ENCODE results near the gene TMEM100. TPM values are rescaled to one million over a fixed set of nuclear protein-coding genes. Genes with fewer than 3 reads are reported as not detected.
"Not testable (repeated sequence)": the region's sequence is repeated elsewhere in the genome, so short reads cannot be mapped to it uniquely, and the experiment has no call there.

Gene TMEM100
- total RNA-seq, 1 donor from 2014 or later: 21.4 TPM

DNA sequence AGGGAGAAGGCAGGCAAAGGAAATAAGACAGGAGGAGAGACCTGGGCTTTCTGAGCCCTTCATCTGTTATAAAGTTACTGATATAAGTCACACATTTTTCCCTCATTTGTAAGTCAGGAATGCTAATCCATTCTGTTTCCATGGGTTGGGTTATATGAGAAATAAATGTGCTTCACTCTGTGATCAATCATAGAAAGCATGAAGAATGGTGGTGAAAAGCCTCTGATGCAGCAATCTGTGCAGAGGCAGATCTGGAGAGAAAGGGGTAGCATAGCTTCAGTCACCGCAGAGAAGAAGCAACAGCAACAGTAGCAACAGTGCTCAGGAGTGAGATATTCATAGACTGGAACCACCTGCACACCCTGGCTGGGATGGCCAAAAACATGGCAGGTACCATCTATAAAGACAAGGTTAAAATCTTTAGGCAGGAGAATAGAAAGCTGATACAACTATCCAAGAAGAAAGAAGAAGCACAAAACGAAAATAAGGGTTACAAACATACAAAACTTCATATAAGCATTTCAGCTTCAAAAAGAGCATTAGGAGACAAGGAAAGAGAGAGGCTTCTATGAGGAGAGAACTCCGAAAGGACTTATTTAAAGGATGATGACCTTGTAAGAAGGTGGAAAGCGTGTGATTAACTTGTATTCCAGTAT lies 41.9 kb downstream of the TMEM100 start:
- DNase-seq (ENCODE audit: extremely low spot score, unreplicated experiment): no peak
- Mint-ChIP-seq H3K4me1 (ENCODE audit: unreplicated experiment) (peaks cover 3% of the 10 kb centered on the region), H3K27me3 (peaks cover 4% of the 10 kb centered on the region), H3K36me3 (no peaks in the 10 kb centered on the region), H3K9me3 (peaks cover 7% of the 10 kb centered on the region), H3K27ac (no peak overlapping the region), H3K4me3 (no peak overlapping the region)
- TF ChIP-seq, protein P1, sequence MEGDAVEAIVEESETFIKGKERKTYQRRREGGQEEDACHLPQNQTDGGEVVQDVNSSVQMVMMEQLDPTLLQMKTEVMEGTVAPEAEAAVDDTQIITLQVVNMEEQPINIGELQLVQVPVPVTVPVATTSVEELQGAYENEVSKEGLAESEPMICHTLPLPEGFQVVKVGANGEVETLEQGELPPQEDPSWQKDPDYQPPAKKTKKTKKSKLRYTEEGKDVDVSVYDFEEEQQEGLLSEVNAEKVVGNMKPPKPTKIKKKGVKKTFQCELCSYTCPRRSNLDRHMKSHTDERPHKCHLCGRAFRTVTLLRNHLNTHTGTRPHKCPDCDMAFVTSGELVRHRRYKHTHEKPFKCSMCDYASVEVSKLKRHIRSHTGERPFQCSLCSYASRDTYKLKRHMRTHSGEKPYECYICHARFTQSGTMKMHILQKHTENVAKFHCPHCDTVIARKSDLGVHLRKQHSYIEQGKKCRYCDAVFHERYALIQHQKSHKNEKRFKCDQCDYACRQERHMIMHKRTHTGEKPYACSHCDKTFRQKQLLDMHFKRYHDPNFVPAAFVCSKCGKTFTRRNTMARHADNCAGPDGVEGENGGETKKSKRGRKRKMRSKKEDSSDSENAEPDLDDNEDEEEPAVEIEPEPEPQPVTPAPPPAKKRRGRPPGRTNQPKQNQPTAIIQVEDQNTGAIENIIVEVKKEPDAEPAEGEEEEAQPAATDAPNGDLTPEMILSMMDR (conservative IDR thresholded peaks at IDR 0.05): no peak

DNA sequence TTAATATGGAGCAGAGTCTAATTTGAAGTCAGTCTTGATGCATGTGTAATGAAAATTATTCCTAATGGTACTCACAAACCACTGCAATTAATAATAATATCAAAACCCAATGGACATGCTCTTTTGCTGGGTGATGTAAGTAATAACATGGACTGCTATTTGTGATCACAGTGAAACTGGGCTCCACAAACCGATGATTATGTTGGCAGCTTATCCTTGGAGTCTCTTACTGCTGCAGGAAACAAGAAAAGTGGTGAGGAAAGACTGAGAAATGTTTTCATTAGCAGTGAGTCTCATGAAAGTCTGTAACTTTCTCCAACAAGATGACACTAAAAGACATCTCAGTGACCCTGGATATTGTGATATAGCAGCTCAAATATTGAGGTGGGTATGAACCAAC lies 45.2 kb downstream of the TMEM100 start:
- TF ChIP-seq, protein P1 (conservative IDR thresholded peaks at IDR 0.05): no peak
- no peaks in the 10 kb centered on the region for H3K9me3 Mint-ChIP-seq
- H3K4me1 Mint-ChIP-seq (ENCODE audit: unreplicated experiment): peaks cover 10% of the 10 kb centered on the region
- no peaks in the 10 kb centered on the region for H3K27me3 Mint-ChIP-seq
- H3K27ac Mint-ChIP-seq: no peak overlapping the region
- no peaks in the 10 kb centered on the region for H3K36me3 Mint-ChIP-seq
- no peak overlapping the region for H3K4me3 Mint-ChIP-seq
- DNase-seq (ENCODE audit: extremely low spot score, unreplicated experiment): no peak

DNA sequence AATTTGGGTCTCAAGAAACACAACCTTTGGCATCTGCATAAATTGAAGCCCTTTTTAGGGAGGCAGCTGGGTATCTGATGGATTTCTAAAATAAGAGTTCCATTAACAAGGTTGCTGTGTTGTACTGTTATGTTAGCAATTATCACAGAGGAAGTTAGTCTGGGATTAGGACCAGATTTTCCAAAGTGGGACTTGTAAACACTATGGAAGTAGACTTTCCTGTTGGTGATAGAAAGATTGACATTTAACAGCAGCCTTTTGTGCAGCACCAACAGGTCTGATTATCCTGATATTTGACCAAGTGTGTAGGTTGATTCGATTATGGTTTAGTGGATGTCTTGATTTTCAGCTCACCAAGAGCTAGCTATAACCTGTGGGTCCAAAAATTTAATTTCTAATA lies 46.4 kb downstream of the TMEM100 start:
- no peak for DNase-seq (ENCODE audit: extremely low spot score, unreplicated experiment)
- TF ChIP-seq, protein P1 (conservative IDR thresholded peaks at IDR 0.05): no peak
- Mint-ChIP-seq H3K36me3 (no peaks in the 10 kb centered on the region), H3K4me1 (ENCODE audit: unreplicated experiment) (peaks cover 10% of the 10 kb centered on the region), H3K27ac (no peak overlapping the region), H3K4me3 (no peak overlapping the region), H3K9me3 (no peaks in the 10 kb centered on the region), H3K27me3 (no peaks in the 10 kb centered on the region)

DNA sequence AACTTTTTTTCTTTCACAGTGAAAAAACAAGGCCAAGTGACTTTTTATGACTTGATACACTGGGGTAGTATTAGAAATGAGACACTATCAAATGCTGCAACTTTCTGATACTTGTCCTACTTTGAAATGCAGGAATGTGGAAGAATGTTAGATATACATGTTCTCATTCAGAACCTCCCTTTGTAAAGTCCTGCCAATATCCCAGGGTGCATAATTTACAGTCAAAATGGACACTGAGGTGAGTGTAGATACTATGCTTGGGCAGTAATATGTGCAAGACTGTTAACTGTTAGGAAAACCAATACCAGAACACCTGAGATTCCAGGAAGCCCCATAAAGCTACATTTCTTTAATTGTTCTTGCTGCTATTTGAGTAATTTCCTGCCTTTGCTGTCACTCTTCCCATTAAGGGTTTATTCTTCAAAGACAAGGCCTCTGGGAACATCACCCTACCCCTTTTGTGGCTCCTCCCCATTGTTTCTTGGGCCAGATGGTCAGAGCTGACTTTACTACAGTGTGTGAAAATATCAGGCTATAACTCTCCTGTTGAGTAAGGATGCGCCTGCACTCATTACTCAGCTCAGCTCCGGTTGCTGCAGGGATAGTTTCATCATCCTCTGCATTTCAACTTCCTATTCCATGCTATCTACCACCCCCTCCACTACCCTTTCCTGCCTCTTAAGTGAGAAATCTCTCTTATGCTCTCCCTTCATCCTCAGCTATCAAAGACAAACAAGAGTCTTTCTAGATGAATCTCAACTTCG lies 48.7 kb downstream of the TMEM100 start:
- TF ChIP-seq, protein P1 (conservative IDR thresholded peaks at IDR 0.05): no peak
- DNase-seq (ENCODE audit: extremely low spot score, unreplicated experiment): no peak
- Mint-ChIP-seq H3K27me3 (peaks cover 5% of the 10 kb centered on the region), H3K27ac (no peak overlapping the region), H3K4me1 (ENCODE audit: unreplicated experiment) (peaks cover 25% of the 10 kb centered on the region), H3K4me3 (no peak overlapping the region), H3K9me3 (no peaks in the 10 kb centered on the region), H3K36me3 (no peaks in the 10 kb centered on the region)

DNA sequence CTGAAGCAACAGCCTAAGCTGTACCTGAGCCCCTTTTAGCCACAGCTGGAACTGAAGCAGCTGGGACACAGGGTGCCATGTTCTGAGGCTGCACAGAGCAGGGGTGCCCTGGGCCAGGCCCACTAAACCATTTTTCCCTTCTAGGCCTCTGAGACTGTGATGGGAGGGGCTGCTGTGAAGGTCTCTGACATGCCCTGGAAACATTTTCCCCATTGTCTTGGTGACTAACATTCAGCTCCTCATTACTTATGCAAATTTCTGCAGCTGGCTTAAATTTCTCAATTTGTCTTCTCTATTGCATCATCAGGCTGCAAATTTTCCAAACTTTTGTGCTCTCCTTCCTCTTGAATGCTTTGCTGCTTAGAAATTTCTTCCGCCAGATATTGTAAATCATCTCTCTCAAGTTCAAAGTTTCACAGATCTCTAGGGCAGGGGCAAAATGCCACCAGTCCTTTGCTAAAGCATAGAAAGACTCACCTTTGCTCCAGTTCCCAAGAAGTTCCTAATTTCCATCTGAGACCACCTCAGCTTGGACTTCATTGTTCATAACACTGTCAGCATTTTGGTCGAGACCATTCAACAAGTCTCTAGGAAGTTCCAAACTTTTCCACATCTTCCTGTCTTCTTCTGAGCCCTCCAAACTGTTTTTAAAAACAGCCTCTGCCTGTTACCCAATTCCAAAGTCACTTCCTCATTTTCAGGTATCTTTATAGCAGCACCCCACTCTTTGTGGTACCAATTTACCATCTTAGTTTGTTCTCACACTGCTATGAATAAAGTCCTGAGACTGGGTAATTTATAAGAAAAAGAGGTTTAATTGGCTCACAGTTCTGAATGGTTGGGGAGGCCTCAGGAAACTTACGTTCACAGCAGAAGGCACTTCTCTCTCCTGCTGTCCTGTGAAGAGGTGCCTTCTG lies 49.8 kb downstream of the TMEM100 start:
- no peak for DNase-seq (ENCODE audit: extremely low spot score, unreplicated experiment)
- Mint-ChIP-seq H3K36me3 (no peaks in the 10 kb centered on the region), H3K9me3 (no peaks in the 10 kb centered on the region), H3K27me3 (peaks cover 5% of the 10 kb centered on the region), H3K4me1 (ENCODE audit: unreplicated experiment) (peaks cover 35% of the 10 kb centered on the region), H3K4me3 (no peak overlapping the region), H3K27ac (no peak overlapping the region)
- TF ChIP-seq, protein P1 (conservative IDR thresholded peaks at IDR 0.05): no peak

DNA sequence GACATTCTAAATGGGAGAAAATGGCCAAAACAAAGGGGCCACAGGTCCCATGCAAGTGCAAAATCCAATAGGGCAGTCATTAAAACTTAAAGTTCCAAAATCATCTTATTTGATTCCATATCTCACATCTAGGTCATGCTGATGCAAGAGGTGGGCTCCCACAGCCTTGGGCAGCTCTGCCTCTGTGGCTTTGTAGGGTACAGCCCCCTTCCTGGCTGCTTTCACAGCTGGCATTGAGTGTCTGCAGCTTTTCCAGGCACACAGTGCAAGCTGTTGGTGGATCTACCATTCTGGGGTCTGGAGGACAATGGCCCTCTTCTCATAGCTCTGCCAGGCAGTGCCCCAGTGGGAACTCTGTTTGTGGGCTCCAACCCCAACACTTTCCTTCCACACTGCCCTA lies 50.7 kb downstream of the TMEM100 start:
- H3K4me3 Mint-ChIP-seq; H3K9me3 Mint-ChIP-seq; DNase-seq (ENCODE audit: extremely low spot score, unreplicated experiment); H3K27me3 Mint-ChIP-seq; H3K36me3 Mint-ChIP-seq; H3K27ac Mint-ChIP-seq: not testable (repeated sequence)
- H3K4me1 Mint-ChIP-seq (ENCODE audit: unreplicated experiment): peaks cover 36% of the 10 kb centered on the region

Data from type B pancreatic cell (in vitro differentiated cells).